HepG2 (cell line): ENCODE data around the gene FZD8. TPM values are rescaled to one million over a fixed set of nuclear protein-coding genes. Genes with fewer than 3 reads are reported as not detected.
A peak's percentile ranks its signal among the peaks of the same experiment; 100 is the strongest.

ENCODE experiments used
- ATAC-seq: fragments of 200-7000 bp; cut with Tn5 transposase; 3 replicates; pipeline ENCODE4 v1.9.1; 2020; ENCODE audit warnings: mild to moderate bottlenecking, moderate library complexity
- BruUV-seq: library from RNA; stranded (reverse); fragments of 400-500 nt; replicated peaks from 2 replicates; lab custom pipeline; 2021; lab: Mats Ljungman, UMichigan
- CTCF ChIA-PET: fragments of 300-600 bp; formaldehyde crosslinking; extraction: SDS; loops from one replicate; lab custom pipeline; 2021; ENCODE audit warnings: low total read pairs, inconsistent platforms, low intra/inter-chr PET ratio; lab: Yijun Ruan, JAX
- POLR2A ChIA-PET: fragments of 350-600 bp; sonication (Branson Sonifier 250); formaldehyde crosslinking; loops from one replicate; lab custom pipeline; 2020; ENCODE audit warnings: antibody characterized with exemption, inconsistent platforms; lab: Yijun Ruan, JAX
- DNase-seq: peaks from one replicate; pipeline ENCODE4 v3.0.0-alpha.2; 2015; ENCODE audit warnings: low spot score
- FAIRE-seq: peaks from 3 replicates; lab custom pipeline; 2011; peaks lifted over from hg19 to GRCh38; lab: Jason Lieb, UNC
- H2AFZ ChIP-seq: one replicate; pipeline ENCODE4 v1.6.1; 2011; ENCODE audit warnings: low read length, inconsistent platforms
- H3K27ac ChIP-seq: fragments of 300-600 bp; 3 replicates; pipeline ENCODE4 v1.8.0; 2011; ENCODE audit warnings: mixed run types, mild to moderate bottlenecking, mixed read lengths, low read length, inconsistent platforms; ENCODE audit not compliant: insufficient read depth; ENCODE audit errors: extremely low read length
- H3K27me3 ChIP-seq, 2 experiments: fragments of 200-600 bp in 1 of 2; 2 replicates in 1 of 2; 3 replicates in 1 of 2; pipeline versions ENCODE4 v1.6.0 to v1.8.0; 2011; ENCODE audit warnings: low read length in 2 of 2, mild to moderate bottlenecking in 2 of 2, moderate library complexity in 2 of 2, inconsistent platforms in 1 of 2; ENCODE audit not compliant: insufficient read depth in 2 of 2, control insufficient read depth in 1 of 2
- H3K36me3 ChIP-seq, 2 experiments: fragments of 200-600 bp in 1 of 2; replicated peaks in 1 of 2; 2 replicates in 1 of 2; 3 replicates in 1 of 2; pipeline versions ENCODE4 v1.5.1 to v1.8.0; 2011; ENCODE audit warnings: low read length in 2 of 2, inconsistent platforms in 1 of 2; ENCODE audit not compliant: insufficient read depth in 2 of 2, control insufficient read depth in 1 of 2
- H3K4me1 ChIP-seq: 2 replicates; pipeline ENCODE4 v1.5.1; 2012; ENCODE audit warnings: low read length, inconsistent platforms; ENCODE audit not compliant: insufficient read depth
- H3K4me2 ChIP-seq: 2 replicates; pipeline ENCODE4 v1.6.0; 2011; ENCODE audit warnings: low read depth, low read length, inconsistent platforms
- H3K4me3 ChIP-seq, 3 experiments: fragments of 200-600 bp in 1 of 3; sonication (generic), shearing (Covaris generic) in 1 of 3; replicated peaks in 1 of 3; 2 replicates each; pipeline ENCODE4 v1.5.1; 2011 to 2016; ENCODE audit warnings: low read length in 3 of 3, inconsistent platforms in 2 of 3, low read depth in 2 of 3, mild to moderate bottlenecking in 2 of 3, control low read depth in 1 of 3, mixed read lengths in 1 of 3; ENCODE audit not compliant: insufficient read depth in 1 of 3
- H3K79me2 ChIP-seq: one replicate; pipeline ENCODE4 v1.6.1; 2011; ENCODE audit warnings: low read length, inconsistent platforms; ENCODE audit not compliant: insufficient read depth
- H3K9ac ChIP-seq: 2 replicates; pipeline ENCODE4 v1.6.0; 2011; ENCODE audit warnings: mild to moderate bottlenecking, low read depth, low read length, inconsistent platforms; ENCODE audit not compliant: insufficient read depth
- H3K9me3 ChIP-seq: 2 replicates; pipeline ENCODE4 v1.5.1; 2012; ENCODE audit warnings: mild to moderate bottlenecking, low read length
- H4K20me1 ChIP-seq: 2 replicates; pipeline ENCODE4 v1.6.0; 2011; ENCODE audit warnings: inconsistent platforms, mild to moderate bottlenecking, low read length, moderate library complexity; ENCODE audit not compliant: insufficient read depth
- BCL6 ChIP-seq: IDR thresholded peaks from 2 replicates; pipeline ENCODE4 v1.6.1; 2016; ENCODE audit warnings: missing genetic modification reagents, missing compliant biosample characterization
- IRF9 ChIP-seq: sonication (generic); formaldehyde crosslinking; IDR thresholded peaks from 2 replicates; pipeline ENCODE4 v1.8.0; 2022; ENCODE audit warnings: missing genetic modification reagents, mild to moderate bottlenecking, borderline replicate concordance
- MNT ChIP-seq: fragments of 450-650 bp; IDR thresholded peaks from 2 replicates; pipeline ENCODE4 v1.6.1; 2016
- NRL ChIP-seq: sonication (generic); formaldehyde crosslinking; IDR thresholded peaks from 2 replicates; pipeline ENCODE4 v1.5.0; 2020; ENCODE audit warnings: missing genetic modification reagents, mild to moderate bottlenecking, moderate library complexity, borderline replicate concordance
- RNF2 ChIP-seq: fragments of 450-650 bp; conservative IDR thresholded peaks from 2 replicates; pipeline ENCODE4 v1.6.1; 2016; ENCODE audit warnings: low read depth
- SALL1 ChIP-seq: sonication (generic); formaldehyde crosslinking; IDR thresholded peaks from 2 replicates; pipeline ENCODE4 v1.8.0; 2022; ENCODE audit warnings: mild to moderate bottlenecking, missing genetic modification reagents
- ZBTB3 ChIP-seq: sonication (generic); formaldehyde crosslinking; IDR thresholded peaks from 2 replicates; pipeline ENCODE4 v1.4.0; 2020; ENCODE audit warnings: low read depth, mild to moderate bottlenecking, moderate library complexity, missing genetic modification reagents, borderline replicate concordance
- ZNF431 ChIP-seq: sonication (generic); formaldehyde crosslinking; IDR thresholded peaks from 2 replicates; pipeline ENCODE4 v1.9.0; 2022; ENCODE audit warnings: missing genetic modification reagents, low read depth, mild to moderate bottlenecking, borderline replicate concordance
- WGBS: methylation state at CpG from one replicate; pipeline ENCODE4 v1.1.6; 2017; ENCODE audit warnings: low lambda C conversion rate; 5-methylcytosine and 5-hydroxymethylcytosine counted together
- in situ Hi-C: cut with HindIII; loops from 2 replicates; pipeline ENCODE4 v1.10.0; 2017; ENCODE audit warnings: low pct_unique_long_range_greater_than_20kb; ENCODE audit not compliant: extremely low pct_ligation_motif_present
- intact Hi-C: fragments of 100-400 bp; cut with micrococcal nuclease; formaldehyde crosslinking; loops from one replicate; pipeline ENCODE4 v1.10.0; 2022; ENCODE audit not compliant: unreplicated experiment
- polyA plus RNA-seq, 8 experiments: library from polyadenylated mRNA; depleted of rRNA in 3 of 8; stranded (reverse) in 7 of 8; unstranded in 1 of 8; fragments of >200 nt; fragmentation: Illumina TruSeq in 4 of 8; extraction: Trizol in 4 of 8; gene quantifications; 2 replicates each; pipeline versions ENCODE4 v1.2.1 to v1.2.3, GENCODE V29; 2011 to 2016; ENCODE audit warnings: low read depth in 4 of 8, missing spikeins in 1 of 8, mixed read lengths in 1 of 8; ENCODE audit not compliant: insufficient read depth in 1 of 8
- total RNA-seq, 5 experiments: library from RNA; depleted of rRNA; stranded (reverse); fragments of >200 nt; fragmentation: Illumina TruSeq; extraction: Trizol; gene quantifications; 2 replicates each; pipeline ENCODE4 v1.2.3, GENCODE V29; 2016; ENCODE audit warnings: low read depth in 1 of 5
- TF ChIP-seq, protein P1 (sequence below): sonication (generic); formaldehyde crosslinking; IDR thresholded peaks from 2 replicates; pipeline ENCODE4 v1.5.0; 2020; ENCODE audit warnings: mild to moderate bottlenecking, missing genetic modification reagents, moderate library complexity

Gene FZD8
- total and polyA plus RNA-seq, 2 of the 13 experiments (the other 11 are each of a cell fraction or from before 2014, with no cell fraction given), result 0.05 to 0.07 TPM

- no peak for TF ChIP-seq ZBTB3
- TF ChIP-seq, all 625 proteins: peak for 0
Measured at GRCh38 chr10:35605191-35605590, 36.9 kb downstream of the FZD8 start, which contains the start of gene GJD4 (continued).

- TF ChIP-seq, protein P1, sequence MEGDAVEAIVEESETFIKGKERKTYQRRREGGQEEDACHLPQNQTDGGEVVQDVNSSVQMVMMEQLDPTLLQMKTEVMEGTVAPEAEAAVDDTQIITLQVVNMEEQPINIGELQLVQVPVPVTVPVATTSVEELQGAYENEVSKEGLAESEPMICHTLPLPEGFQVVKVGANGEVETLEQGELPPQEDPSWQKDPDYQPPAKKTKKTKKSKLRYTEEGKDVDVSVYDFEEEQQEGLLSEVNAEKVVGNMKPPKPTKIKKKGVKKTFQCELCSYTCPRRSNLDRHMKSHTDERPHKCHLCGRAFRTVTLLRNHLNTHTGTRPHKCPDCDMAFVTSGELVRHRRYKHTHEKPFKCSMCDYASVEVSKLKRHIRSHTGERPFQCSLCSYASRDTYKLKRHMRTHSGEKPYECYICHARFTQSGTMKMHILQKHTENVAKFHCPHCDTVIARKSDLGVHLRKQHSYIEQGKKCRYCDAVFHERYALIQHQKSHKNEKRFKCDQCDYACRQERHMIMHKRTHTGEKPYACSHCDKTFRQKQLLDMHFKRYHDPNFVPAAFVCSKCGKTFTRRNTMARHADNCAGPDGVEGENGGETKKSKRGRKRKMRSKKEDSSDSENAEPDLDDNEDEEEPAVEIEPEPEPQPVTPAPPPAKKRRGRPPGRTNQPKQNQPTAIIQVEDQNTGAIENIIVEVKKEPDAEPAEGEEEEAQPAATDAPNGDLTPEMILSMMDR, result peak; percentile 30; the same call in 1 of the 2 replicates
- no peak for TF ChIP-seq BCL6 (CRISPR knock-in tag)
- TF ChIP-seq, all 625 proteins: peak for 1
- no peaks in the 10 kb centered on the region for H3K36me3 ChIP-seq
- peaks cover 10% of the 10 kb centered on the region for H3K4me1 ChIP-seq
- no peaks in the 10 kb centered on the region for H4K20me1 ChIP-seq
- ChIA-PET POLR2A (no interaction called here), CTCF (no interaction called here)
- H3K79me2 ChIP-seq, result no peaks in the 10 kb centered on the region
- H2AFZ ChIP-seq, result no peak overlapping the region
- DNase-seq, result peak; percentile 5
- in situ Hi-C loops, result no loop called here
- no peak overlapping the region for H3K9ac ChIP-seq
- WGBS, result 33% methylated on average over 2 of the region's 2 CpGs
- H3K4me3 ChIP-seq, result no peak overlapping the region
- H3K27ac ChIP-seq, result no peak overlapping the region
- no peaks in the 10 kb centered on the region for H3K9me3 ChIP-seq
- intact Hi-C loops, result no loop called here
- no TSS peak for BruUV-seq
- peaks cover 0 to 1% of the 10 kb centered on the region in 2 experiments; a peak in 2 of 5 replicates for H3K27me3 ChIP-seq
- H3K4me2 ChIP-seq, result no peak overlapping the region
- ATAC-seq, result peak; percentile 40; the same call in 1 of the 3 replicates
- FAIRE-seq, result no peak
Measured at GRCh38 chr10:35600193-35600592, 41.9 kb downstream of the FZD8 start.

DNA sequence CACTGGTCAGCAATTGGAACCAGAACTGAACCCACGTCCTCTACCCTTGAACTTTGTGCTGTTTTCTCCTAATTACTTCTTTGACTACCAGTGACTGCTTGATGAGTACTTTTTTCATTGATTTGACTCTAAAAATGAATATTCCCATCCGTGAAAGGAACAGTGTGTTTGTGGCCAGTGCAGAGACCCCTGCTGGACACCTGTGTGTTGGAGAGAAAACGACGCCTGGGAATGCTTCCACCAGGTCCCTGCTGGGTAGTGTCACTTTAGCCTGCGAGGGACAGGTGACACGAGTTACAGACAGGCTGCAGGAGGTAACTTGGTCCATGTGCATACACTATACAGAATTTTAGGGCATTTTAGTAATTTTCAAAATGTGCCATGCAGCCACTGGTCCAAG is 43.7 kb downstream of the FZD8 start:
- Histone ChIP-seq H3K4me1 (peaks cover 10% of the 10 kb centered on the region), H3K4me3 (no peak overlapping the region), H2AFZ (no peak overlapping the region), H3K36me3 (no peaks in the 10 kb centered on the region), H3K27ac (no peak overlapping the region), H3K9ac (no peak overlapping the region), H3K9me3 (no peaks in the 10 kb centered on the region), H4K20me1 (no peaks in the 10 kb centered on the region), H3K27me3 (peaks cover 0 to 1% of the 10 kb centered on the region in 2 experiments; a peak in 1 of 5 replicates), H3K4me2 (no peak overlapping the region), H3K79me2 (no peaks in the 10 kb centered on the region)
- no TSS peak for BruUV-seq
- ATAC-seq (peak; percentile 87), DNase-seq (peak; percentile 13), FAIRE-seq (peak; percentile 15)
- 7% methylated on average over 6 of the region's 6 CpGs for WGBS
- in situ Hi-C loops (no loop called here), intact Hi-C loops (no loop called here)
- ChIA-PET CTCF (interaction anchor here (0.7 to 2.2 kb wide), 2 partner anchors 359 to 478 kb away, joined by 3 to 7 read pairs; no protein-coding TSS in a partner anchor), POLR2A (no interaction called here)
- TF ChIP-seq SALL1 (CRISPR knock-in tag) (0 out of 2 replicates have a peak, but pooled peaks have one; percentile 18), MNT (no peak), ZNF431 (CRISPR knock-in tag) (no peak), RNF2 (no peak), NRL (no peak), IRF9 (no peak)
- TF ChIP-seq, protein P1, result peak; percentile 62
